Fibroblast of lung (primary cell): ENCODE measurements around the gene CCDC102A. TPM values are rescaled to one million over a fixed set of nuclear protein-coding genes. Genes with fewer than 3 reads are reported as not detected.

Experiments
- DNase-seq, 2 donors: peaks; one replicate each; pipeline versions ENCODE4 v3.0.0 to v3.0.0-alpha.2; 2010; ENCODE audit warnings: low read depth in 2 of 2
- H2AFZ ChIP-seq: 2 replicates; pipeline ENCODE4 v1.5.1; 2012; ENCODE audit warnings: low read length, control low read depth, inconsistent platforms
- H3K27ac ChIP-seq: 2 replicates; pipeline ENCODE4 v1.5.1; 2011; ENCODE audit warnings: low read length, control low read depth; ENCODE audit not compliant: insufficient read depth
- H3K27me3 ChIP-seq: 2 replicates; pipeline ENCODE4 v1.5.1; 2011; ENCODE audit warnings: mild to moderate bottlenecking, low read length; ENCODE audit not compliant: control insufficient read depth, insufficient read depth
- H3K36me3 ChIP-seq: 2 replicates; pipeline ENCODE4 v1.5.1; 2011; ENCODE audit warnings: low read length; ENCODE audit not compliant: control insufficient read depth, insufficient read depth
- H3K4me1 ChIP-seq: 2 replicates; pipeline ENCODE4 v1.5.1; 2011; ENCODE audit warnings: low read length; ENCODE audit not compliant: control insufficient read depth, insufficient read depth; ENCODE audit errors: extremely low read depth
- H3K4me2 ChIP-seq: 2 replicates; pipeline ENCODE4 v1.5.1; 2011; ENCODE audit warnings: low read length, control low read depth; ENCODE audit not compliant: insufficient read depth; ENCODE audit errors: extremely low read depth
- H3K4me3 ChIP-seq, 4 experiments: fragments of 200-600 bp in 1 of 4; sonication (generic) in 1 of 4; replicated peaks in 1 of 4; 2 replicates each; pipeline ENCODE4 v1.5.1; 2011 to 2016; ENCODE audit warnings: low read length in 4 of 4, low read depth in 3 of 4, mild to moderate bottlenecking in 3 of 4, control low read depth in 2 of 4, inconsistent platforms in 1 of 4, mixed read lengths in 1 of 4; ENCODE audit not compliant: insufficient read depth in 1 of 4; ENCODE audit errors: control extremely low read depth in 1 of 4
- H3K79me2 ChIP-seq: 2 replicates; pipeline ENCODE4 v1.5.1; 2012; ENCODE audit warnings: mild to moderate bottlenecking, low read length, inconsistent platforms; ENCODE audit not compliant: control insufficient read depth, insufficient read depth
- H3K9ac ChIP-seq: 2 replicates; pipeline ENCODE4 v1.5.1; 2011; ENCODE audit warnings: mild to moderate bottlenecking, low read length, control low read depth; ENCODE audit not compliant: insufficient read depth
- H3K9me3 ChIP-seq: 2 replicates; pipeline ENCODE4 v1.5.1; 2012; ENCODE audit warnings: low read depth, low read length; ENCODE audit not compliant: control insufficient read depth, insufficient read depth
- H4K20me1 ChIP-seq: 2 replicates; pipeline ENCODE4 v1.5.1; 2011; ENCODE audit warnings: low read length; ENCODE audit not compliant: control insufficient read depth, insufficient read depth; ENCODE audit errors: extremely low read depth
- CTCF ChIP-seq, 2 donors: IDR thresholded peaks in 1 of 2; conservative IDR thresholded peaks in 1 of 2; 1 replicate in 1 of 2; 2 replicates in 1 of 2; pipeline ENCODE4 v1.5.1; 2011 to 2012; ENCODE audit warnings: low read length in 2 of 2, control low read depth in 1 of 2, inconsistent platforms in 1 of 2, low read depth in 1 of 2, mild to moderate bottlenecking in 1 of 2
- EZH2 ChIP-seq: IDR thresholded peaks from 2 replicates; pipeline ENCODE4 v1.5.1; 2012; ENCODE audit warnings: low read length, control low read depth, mild to moderate bottlenecking; ENCODE audit errors: missing control alignments
- polyA plus RNA-seq, 2 donors: library from polyadenylated mRNA; depleted of rRNA in 1 of 2; stranded (reverse) in 1 of 2; unstranded in 1 of 2; fragments of >200 nt; gene quantifications; 2 replicates each; pipeline ENCODE4 v1.2.1, GENCODE V29; 2011 to 2012; ENCODE audit warnings: missing spikeins in 1 of 2
- total RNA-seq: library from RNA; depleted of rRNA; stranded (reverse); fragments of >200 nt; gene quantifications from 2 replicates; pipeline ENCODE4 v1.2.1, GENCODE V29; 2014

CCDC102A gene
- total and polyA plus RNA-seq, 2 donors (not counting 1 experiment from before 2014, with no cell fraction given), result 7.1 to 16.7 TPM

- Histone ChIP-seq H3K4me3 (no peak overlapping the region), H3K4me2 (no peak overlapping the region), H3K27ac (no peak overlapping the region), H3K9me3 (no peaks in the 10 kb centered on the region), H3K4me1 (peaks cover 16% of the 10 kb centered on the region), H3K27me3 (no peaks in the 10 kb centered on the region), H3K79me2 (no peaks in the 10 kb centered on the region), H2AFZ (no peak overlapping the region), H4K20me1 (no peaks in the 10 kb centered on the region), H3K36me3 (no peaks in the 10 kb centered on the region), H3K9ac (no peak overlapping the region)
- DNase-seq, result no peak
- TF ChIP-seq CTCF (conservative IDR thresholded peaks at IDR 0.05 in 1 of 2, IDR thresholded peaks at IDR 0.05 in 1 of 2; ENCODE audit: low read depth in 1 of 2, low read length in 2 of 2) (no peak), EZH2 (no peak)
Measured at GRCh38 chr16:57482845-57483545, 53.4 kb downstream of the CCDC102A start.

- no peak overlapping the region for H2AFZ ChIP-seq
- DNase-seq, result no peak
- H3K27ac ChIP-seq, result no peak overlapping the region
- no peaks in the 10 kb centered on the region for H4K20me1 ChIP-seq
- no peak overlapping the region for H3K9ac ChIP-seq
- no peak for TF ChIP-seq EZH2
- TF ChIP-seq CTCF (conservative IDR thresholded peaks at IDR 0.05 in 1 of 2, IDR thresholded peaks at IDR 0.05 in 1 of 2; ENCODE audit: low read depth in 1 of 2, low read length in 2 of 2), result no peak
- H3K4me3 ChIP-seq, result no peak overlapping the region
- no peaks in the 10 kb centered on the region for H3K79me2 ChIP-seq
- peaks cover 16% of the 10 kb centered on the region for H3K4me1 ChIP-seq
- no peak overlapping the region for H3K4me2 ChIP-seq
- no peaks in the 10 kb centered on the region for H3K9me3 ChIP-seq
- no peaks in the 10 kb centered on the region for H3K27me3 ChIP-seq
- no peaks in the 10 kb centered on the region for H3K36me3 ChIP-seq
Measured at GRCh38 chr16:57481421-57481820, 55.0 kb downstream of the CCDC102A start.

- no peak for TF ChIP-seq EZH2
- no peak for TF ChIP-seq CTCF (conservative IDR thresholded peaks at IDR 0.05 in 1 of 2, IDR thresholded peaks at IDR 0.05 in 1 of 2; ENCODE audit: low read depth in 1 of 2, low read length in 2 of 2)
- no peaks in the 10 kb centered on the region for H3K27me3 ChIP-seq
- H2AFZ ChIP-seq, result no peak overlapping the region
- H3K9ac ChIP-seq, result no peak overlapping the region
- H3K4me3 ChIP-seq, result no peak overlapping the region
- H3K27ac ChIP-seq, result no peak overlapping the region
- no peaks in the 10 kb centered on the region for H4K20me1 ChIP-seq
- peaks cover 16% of the 10 kb centered on the region for H3K4me1 ChIP-seq
- H3K4me2 ChIP-seq, result no peak overlapping the region
- DNase-seq, result no peak
- H3K36me3 ChIP-seq, result no peaks in the 10 kb centered on the region
- no peaks in the 10 kb centered on the region for H3K9me3 ChIP-seq
- no peaks in the 10 kb centered on the region for H3K79me2 ChIP-seq
Measured at GRCh38 chr16:57480754-57481230, 55.6 kb downstream of the CCDC102A start.
